ENCODE data around the gene EEA1. TPM values are rescaled to one million over a fixed set of nuclear protein-coding genes. Genes with fewer than 3 reads are reported as not detected.

EEA1 gene
- total RNA-seq, 1 donor from 2014 or later: 19.6 TPM

DNA sequence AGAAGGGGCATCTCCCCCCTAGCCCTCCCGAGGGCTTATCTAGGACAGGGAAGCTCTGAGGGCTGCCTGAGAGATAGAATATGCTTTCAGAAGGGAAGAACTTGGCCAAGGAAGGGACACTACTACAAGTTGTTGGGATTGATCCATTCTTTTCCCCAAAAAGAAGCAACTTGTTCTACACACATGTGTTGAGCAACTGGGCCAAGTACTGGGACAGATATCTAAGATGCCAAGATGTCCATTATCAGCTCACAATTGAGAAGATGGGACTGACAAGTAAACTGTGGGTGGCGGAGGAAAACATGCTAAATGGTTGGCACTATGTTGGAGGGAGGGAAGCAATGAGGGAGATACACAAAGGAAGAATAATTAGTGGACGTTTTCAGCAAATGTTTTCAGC lies 195.4 kb downstream of the EEA1 start:
- TF ChIP-seq, protein P1, sequence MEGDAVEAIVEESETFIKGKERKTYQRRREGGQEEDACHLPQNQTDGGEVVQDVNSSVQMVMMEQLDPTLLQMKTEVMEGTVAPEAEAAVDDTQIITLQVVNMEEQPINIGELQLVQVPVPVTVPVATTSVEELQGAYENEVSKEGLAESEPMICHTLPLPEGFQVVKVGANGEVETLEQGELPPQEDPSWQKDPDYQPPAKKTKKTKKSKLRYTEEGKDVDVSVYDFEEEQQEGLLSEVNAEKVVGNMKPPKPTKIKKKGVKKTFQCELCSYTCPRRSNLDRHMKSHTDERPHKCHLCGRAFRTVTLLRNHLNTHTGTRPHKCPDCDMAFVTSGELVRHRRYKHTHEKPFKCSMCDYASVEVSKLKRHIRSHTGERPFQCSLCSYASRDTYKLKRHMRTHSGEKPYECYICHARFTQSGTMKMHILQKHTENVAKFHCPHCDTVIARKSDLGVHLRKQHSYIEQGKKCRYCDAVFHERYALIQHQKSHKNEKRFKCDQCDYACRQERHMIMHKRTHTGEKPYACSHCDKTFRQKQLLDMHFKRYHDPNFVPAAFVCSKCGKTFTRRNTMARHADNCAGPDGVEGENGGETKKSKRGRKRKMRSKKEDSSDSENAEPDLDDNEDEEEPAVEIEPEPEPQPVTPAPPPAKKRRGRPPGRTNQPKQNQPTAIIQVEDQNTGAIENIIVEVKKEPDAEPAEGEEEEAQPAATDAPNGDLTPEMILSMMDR (IDR thresholded peaks at IDR 0.05; ENCODE audit: unreplicated experiment): no peak
- no peaks in the 10 kb centered on the region for H3K36me3 Mint-ChIP-seq (ENCODE audit: insufficient read depth)
- no peaks in the 10 kb centered on the region for H3K9me3 Mint-ChIP-seq (ENCODE audit: low read depth)
- no peak for DNase-seq (ENCODE audit: low spot score, unreplicated experiment)
- no peak overlapping the region for H3K4me3 Mint-ChIP-seq (ENCODE audit: low read depth)
- H3K27me3 Mint-ChIP-seq: no peaks in the 10 kb centered on the region
- H3K27ac Mint-ChIP-seq: no peak overlapping the region
- peaks cover 2% of the 10 kb centered on the region for H3K4me1 Mint-ChIP-seq (ENCODE audit: low read depth)

DNA sequence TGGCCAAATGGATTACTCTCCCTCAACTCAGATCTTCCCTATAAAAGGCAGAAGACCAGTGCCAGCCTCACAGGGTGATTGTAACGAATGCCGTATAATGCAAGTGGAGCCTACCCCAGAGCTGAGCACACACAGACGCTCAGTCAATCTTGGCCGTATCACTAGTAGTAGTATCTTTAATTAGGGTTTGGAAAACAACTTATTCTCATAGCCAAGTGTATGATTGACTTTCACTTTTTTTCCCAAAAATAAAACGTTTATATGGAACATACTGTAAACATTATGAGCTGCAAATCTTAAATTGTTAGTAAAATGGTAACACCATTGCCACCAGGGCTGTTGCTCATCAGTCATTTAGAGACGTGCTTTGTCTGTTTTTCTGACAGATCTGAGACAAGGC lies 195.9 kb downstream of the EEA1 start:
- TF ChIP-seq, protein P1 (IDR thresholded peaks at IDR 0.05; ENCODE audit: unreplicated experiment): no peak
- H3K36me3 Mint-ChIP-seq (ENCODE audit: insufficient read depth): no peaks in the 10 kb centered on the region

DNA sequence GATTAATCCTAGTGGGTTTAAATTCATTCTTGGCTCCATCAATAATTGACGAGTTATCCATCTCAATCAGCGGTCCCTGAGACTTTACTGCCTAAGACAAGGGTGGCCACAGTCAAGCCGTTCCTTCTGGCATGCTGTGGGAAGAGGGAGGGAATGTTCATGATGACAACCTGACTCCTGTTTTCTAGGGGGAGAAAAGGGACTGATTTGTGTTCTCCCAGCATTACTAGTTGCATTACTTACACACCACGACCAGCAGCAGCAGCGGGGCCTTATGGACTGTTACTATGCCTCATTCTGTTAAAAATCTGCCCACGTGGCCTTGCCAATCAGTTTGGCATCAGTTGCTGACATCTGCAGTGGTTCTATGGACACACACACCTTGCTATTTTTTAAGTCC lies 196.4 kb downstream of the EEA1 start:
- Mint-ChIP-seq H3K27ac (no peak overlapping the region), H3K4me3 (ENCODE audit: low read depth) (no peak overlapping the region), H3K4me1 (ENCODE audit: low read depth) (peaks cover 2% of the 10 kb centered on the region), H3K27me3 (no peaks in the 10 kb centered on the region), H3K9me3 (ENCODE audit: low read depth) (no peaks in the 10 kb centered on the region), H3K36me3 (ENCODE audit: insufficient read depth) (no peaks in the 10 kb centered on the region)
- TF ChIP-seq, protein P1 (IDR thresholded peaks at IDR 0.05; ENCODE audit: unreplicated experiment): no peak
- DNase-seq (ENCODE audit: low spot score, unreplicated experiment): no peak

More for the DNA sequence above, 195.9 kb downstream of the EEA1 start:
- Mint-ChIP-seq H3K4me1 (ENCODE audit: low read depth) (peaks cover 2% of the 10 kb centered on the region), H3K4me3 (ENCODE audit: low read depth) (no peak overlapping the region), H3K27me3 (no peaks in the 10 kb centered on the region), H3K9me3 (ENCODE audit: low read depth) (no peaks in the 10 kb centered on the region), H3K27ac (no peak overlapping the region)
- DNase-seq (ENCODE audit: low spot score, unreplicated experiment): no peak

DNA sequence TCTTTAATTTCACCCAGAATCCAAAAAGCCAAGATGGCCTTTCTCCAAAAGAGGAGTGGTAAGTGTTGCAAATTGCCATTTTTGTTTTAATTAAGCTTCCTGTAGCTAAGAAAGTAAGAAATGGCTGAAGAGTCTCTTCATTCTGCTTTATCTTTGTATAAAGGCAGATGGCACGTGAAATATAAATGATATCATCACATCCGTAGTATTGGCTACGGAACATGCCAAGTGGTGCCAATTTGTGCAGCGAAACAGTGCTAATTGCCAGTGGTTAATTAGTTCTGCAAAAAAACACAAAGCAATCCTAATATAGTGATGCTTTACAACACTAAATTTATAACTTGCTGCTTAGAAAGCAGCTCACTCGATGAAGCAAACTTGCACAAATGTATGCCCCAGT lies 196.9 kb downstream of the EEA1 start:
- TF ChIP-seq, protein P1 (IDR thresholded peaks at IDR 0.05; ENCODE audit: unreplicated experiment): no peak
- no peaks in the 10 kb centered on the region for H3K9me3 Mint-ChIP-seq (ENCODE audit: low read depth)
- no peak overlapping the region for H3K4me3 Mint-ChIP-seq (ENCODE audit: low read depth)
- no peak overlapping the region for H3K27ac Mint-ChIP-seq
- no peaks in the 10 kb centered on the region for H3K27me3 Mint-ChIP-seq
- H3K36me3 Mint-ChIP-seq (ENCODE audit: insufficient read depth): no peaks in the 10 kb centered on the region
- no peak for DNase-seq (ENCODE audit: low spot score, unreplicated experiment)
- H3K4me1 Mint-ChIP-seq (ENCODE audit: low read depth): peaks cover 2% of the 10 kb centered on the region

DNA sequence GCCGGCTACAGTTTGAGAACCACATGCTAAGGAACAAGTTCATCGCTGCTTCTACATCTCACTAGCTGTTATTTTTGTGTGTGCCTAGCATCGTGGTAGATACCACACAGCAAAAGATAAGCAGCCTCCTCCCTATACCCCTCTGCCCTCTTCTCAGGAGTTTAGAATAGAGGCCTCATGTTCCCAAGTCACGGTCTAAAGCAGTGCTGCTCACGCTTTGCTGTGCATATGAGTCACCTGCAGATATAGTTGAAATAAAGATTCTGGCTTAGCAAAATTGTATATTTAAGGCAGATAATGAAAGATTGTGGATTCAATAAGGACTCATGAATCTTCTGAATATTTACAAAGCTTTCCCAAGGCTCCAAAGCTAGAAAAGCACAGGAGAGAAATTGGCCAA lies 198.3 kb downstream of the EEA1 start:
- H3K9me3 Mint-ChIP-seq (ENCODE audit: low read depth): no peaks in the 10 kb centered on the region
- no peak for DNase-seq (ENCODE audit: low spot score, unreplicated experiment)
- H3K36me3 Mint-ChIP-seq (ENCODE audit: insufficient read depth): no peaks in the 10 kb centered on the region
- no peak overlapping the region for H3K4me3 Mint-ChIP-seq (ENCODE audit: low read depth)
- H3K27ac Mint-ChIP-seq: no peak overlapping the region
- H3K4me1 Mint-ChIP-seq (ENCODE audit: low read depth): no peaks in the 10 kb centered on the region
- H3K27me3 Mint-ChIP-seq: no peaks in the 10 kb centered on the region
- TF ChIP-seq, protein P1 (IDR thresholded peaks at IDR 0.05; ENCODE audit: unreplicated experiment): no peak
